ELR (cell line): ENCODE results near the gene GP9.
"Not testable (repeated sequence)": the region's sequence is repeated elsewhere in the genome, so short reads cannot be mapped to it uniquely, and the experiment has no call there.

Experiments
- DNase-seq: peaks from one replicate; pipeline ENCODE4 v3.0.0-alpha.2; 2015; ENCODE audit warnings: low read depth

Gene GP9

DNA sequence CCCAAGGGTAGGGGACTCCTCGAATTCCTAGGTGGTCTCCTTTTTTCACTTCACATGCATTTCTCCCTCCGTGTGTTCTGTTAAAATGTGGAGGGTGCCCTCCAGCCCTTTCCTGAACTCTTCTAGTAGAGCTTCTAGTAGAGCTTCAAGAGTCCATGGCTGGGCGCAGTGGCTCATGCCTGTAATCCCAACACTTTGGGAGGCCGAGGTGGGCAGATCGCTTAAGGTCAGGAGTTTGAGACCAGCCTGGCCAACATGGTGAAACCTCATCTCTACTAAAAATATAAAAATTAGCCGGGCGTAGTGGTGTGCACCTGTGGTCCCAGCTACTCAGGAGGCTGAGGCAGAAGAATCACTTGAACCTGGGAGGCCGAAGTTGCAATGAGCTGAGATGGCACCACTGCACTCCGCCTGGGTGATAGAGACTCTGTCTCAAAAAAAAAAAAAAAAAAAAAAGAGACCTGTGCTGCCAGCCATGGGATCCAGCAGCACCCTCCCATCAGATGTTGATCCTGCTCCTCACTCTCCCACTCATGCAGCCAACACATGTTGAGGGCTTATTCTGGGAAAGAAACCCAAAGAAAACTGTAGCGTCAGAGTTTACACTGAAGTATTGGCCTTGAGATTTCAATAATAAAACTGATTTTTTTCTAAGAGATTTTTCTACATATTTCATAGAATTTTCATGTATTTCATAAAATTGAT lies 50.6 kb downstream of the GP9 start:
- DNase-seq: not testable (repeated sequence)
